SK-N-SH (cell line): ENCODE measurements around the gene IL31RA. TPM values are rescaled to one million over a fixed set of nuclear protein-coding genes. Genes with fewer than 3 reads are reported as not detected.

Experiments
- CTCF ChIA-PET: fragments of 300-600, 350-600 bp; formaldehyde crosslinking; extraction: SDS; loops from one replicate; lab custom pipeline; 2021; lab: Yijun Ruan, JAX
- POLR2A ChIA-PET: fragments of 350-600 bp; sonication (Branson Sonifier 250); formaldehyde crosslinking; extraction: SDS; loops from one replicate; lab custom pipeline; 2020; ENCODE audit warnings: antibody characterized with exemption, inconsistent platforms; lab: Yijun Ruan, JAX
- DNase-seq: peaks from one replicate; pipeline ENCODE4 v3.0.0; 2012
- H2AFZ ChIP-seq: fragments of 200-600 bp; sonication (generic); 2 replicates; pipeline ENCODE4 v1.8.1; 2016; ENCODE audit warnings: antibody characterized with exemption, mild to moderate bottlenecking, low read depth
- H3F3A ChIP-seq: fragments of 200-600 bp; sonication (generic); replicated peaks from 2 replicates; pipeline ENCODE3; 2016; ENCODE audit warnings: antibody characterized with exemption, mild to moderate bottlenecking; ENCODE audit not compliant: insufficient read depth
- H3K27ac ChIP-seq, 2 experiments: fragments of 200-500 bp in 1 of 2; fragments of 200-600 bp in 1 of 2; sonication (Bioruptor generic) in 1 of 2; sonication (generic), shearing (Covaris generic) in 1 of 2; 2 replicates each; pipeline versions ENCODE4 v1.5.1 to v1.6.1; 2014 to 2016; ENCODE audit warnings: low read depth in 2 of 2, inconsistent platforms in 1 of 2, low read length in 1 of 2, mild to moderate bottlenecking in 1 of 2, mixed read lengths in 1 of 2
- H3K27me3 ChIP-seq: fragments of 200-600 bp; sonication (generic), shearing (Covaris generic); 2 replicates; pipeline ENCODE4 v1.6.1; 2016; ENCODE audit warnings: mixed run types; ENCODE audit not compliant: insufficient read depth
- H3K36me3 ChIP-seq, 2 experiments: fragments of 200-500 bp in 1 of 2; fragments of 200-600 bp in 1 of 2; sonication (Bioruptor generic) in 1 of 2; sonication (generic) in 1 of 2; replicated peaks in 1 of 2; 2 replicates each; pipeline versions ENCODE3 to v1.5.1; 2014 to 2016; ENCODE audit warnings: low read length in 1 of 2, mild to moderate bottlenecking in 1 of 2; ENCODE audit not compliant: insufficient read depth in 2 of 2, control insufficient read depth in 1 of 2
- H3K4me1 ChIP-seq, 2 experiments: fragments of 200-500 bp in 1 of 2; fragments of 200-600 bp in 1 of 2; sonication (Bioruptor generic) in 1 of 2; sonication (generic), shearing (Covaris generic) in 1 of 2; 2 replicates each; pipeline versions ENCODE4 v1.5.1 to v1.6.1; 2014 to 2016; ENCODE audit warnings: low read depth in 1 of 2, low read length in 1 of 2, mixed run types in 1 of 2; ENCODE audit not compliant: insufficient read depth in 2 of 2, control insufficient read depth in 1 of 2
- H3K4me2 ChIP-seq: fragments of 200-600 bp; sonication (generic), shearing (Covaris generic); 2 replicates; pipeline ENCODE4 v1.6.1; 2017; ENCODE audit warnings: mixed run types
- H3K4me3 ChIP-seq, 2 experiments: fragments of 200-500 bp in 1 of 2; fragments of 200-600 bp in 1 of 2; sonication (Bioruptor generic) in 1 of 2; sonication (generic), shearing (Covaris generic) in 1 of 2; 2 replicates each; pipeline versions ENCODE4 v1.5.1 to v1.8.1; 2014 to 2016; ENCODE audit warnings: low read depth in 2 of 2, inconsistent platforms in 1 of 2, low read length in 1 of 2, mild to moderate bottlenecking in 1 of 2, mixed read lengths in 1 of 2, moderate library complexity in 1 of 2
- H3K79me2 ChIP-seq: fragments of 200-600 bp; sonication (generic); 2 replicates; pipeline ENCODE4 v1.8.1; 2017; ENCODE audit warnings: mild to moderate bottlenecking; ENCODE audit not compliant: insufficient read depth
- H3K9ac ChIP-seq: fragments of 200-600 bp; sonication (generic); 2 replicates; pipeline ENCODE4 v1.6.1; 2017; ENCODE audit warnings: mixed run types
- H3K9me2 ChIP-seq: fragments of 200-600 bp; sonication (generic); 2 replicates; pipeline ENCODE4 v1.6.1; 2017; ENCODE audit warnings: mixed run types
- H3K9me3 ChIP-seq: fragments of 200-600 bp; sonication (generic); 2 replicates; pipeline ENCODE4 v1.6.1; 2017; ENCODE audit warnings: mixed run types, mild to moderate bottlenecking, moderate library complexity
- H4K20me1 ChIP-seq: fragments of 200-600 bp; sonication (generic); 2 replicates; pipeline ENCODE4 v1.6.1; 2017; ENCODE audit warnings: mild to moderate bottlenecking, mixed run types; ENCODE audit not compliant: insufficient read depth
- CHD2 ChIP-seq: fragments of 150-350 bp; IDR thresholded peaks from 2 replicates; pipeline ENCODE4 v1.6.1; 2018; ENCODE audit warnings: low read length; ENCODE audit not compliant: partially characterized antibody
- FOSL2 ChIP-seq: IDR thresholded peaks from 2 replicates; pipeline ENCODE4 v1.4.0; 2012; ENCODE audit warnings: low read depth, mild to moderate bottlenecking, moderate library complexity, borderline replicate concordance
- GABPA ChIP-seq: IDR thresholded peaks from 2 replicates; pipeline ENCODE4 v1.4.0; 2012; ENCODE audit warnings: low read depth, mild to moderate bottlenecking
- GATA2 ChIP-seq: sonication (generic); formaldehyde crosslinking; IDR thresholded peaks from 2 replicates; pipeline ENCODE4 v1.5.0; 2020; ENCODE audit warnings: mild to moderate bottlenecking, missing genetic modification reagents
- JUND ChIP-seq: IDR thresholded peaks from 2 replicates; pipeline ENCODE4 v1.4.0; 2012
- MXI1 ChIP-seq: IDR thresholded peaks from 2 replicates; pipeline ENCODE4 v1.6.1; 2012; ENCODE audit warnings: mild to moderate bottlenecking, low read depth, low read length, improper control_type of control experiment
- NFIC ChIP-seq: IDR thresholded peaks from 2 replicates; pipeline ENCODE4 v1.4.0; 2012; ENCODE audit warnings: borderline replicate concordance
- NRF1 ChIP-seq: IDR thresholded peaks from 2 replicates; pipeline ENCODE4 v1.6.1; 2012; ENCODE audit warnings: low read depth, mild to moderate bottlenecking, low read length
- POLR2AphosphoS5 ChIP-seq: IDR thresholded peaks from 2 replicates; pipeline ENCODE4 v1.6.1; 2012; ENCODE audit warnings: low read depth, low read length
- RCOR1 ChIP-seq: fragments of 150-350 bp; IDR thresholded peaks from 2 replicates; pipeline ENCODE4 v1.6.1; 2017; ENCODE audit warnings: antibody characterized with exemption, low read length
- RFX5 ChIP-seq: IDR thresholded peaks from 2 replicates; pipeline ENCODE4 v1.6.1; 2012; ENCODE audit warnings: mild to moderate bottlenecking, improper control_type of control experiment, low read length
- TAF1 ChIP-seq: IDR thresholded peaks from 2 replicates; pipeline ENCODE4 v1.6.1; 2012; ENCODE audit warnings: low read depth, mild to moderate bottlenecking, low read length, moderate library complexity, borderline replicate concordance
- TCF12 ChIP-seq: IDR thresholded peaks from 2 replicates; pipeline ENCODE4 v1.4.0; 2012
- YY1 ChIP-seq: IDR thresholded peaks from 2 replicates; pipeline ENCODE4 v1.4.0; 2012; ENCODE audit warnings: low read depth, mild to moderate bottlenecking
- WGBS: methylation state at CpG from one replicate; pipeline ENCODE4 v1.1.6; 2017; ENCODE audit warnings: low lambda C conversion rate; 5-methylcytosine and 5-hydroxymethylcytosine counted together
- polyA plus RNA-seq, 3 experiments: library from polyadenylated mRNA; depleted of rRNA; stranded (reverse); fragments of >200 nt; gene quantifications; 2 replicates each; pipeline ENCODE4 v1.2.3, GENCODE V29; 2012
- TF ChIP-seq, protein P1 (sequence below): IDR thresholded peaks from 2 replicates; pipeline ENCODE4; 2012
- TF ChIP-seq, protein P2 (sequence below): IDR thresholded peaks from 2 replicates; pipeline ENCODE4 v1.4.0; 2012; ENCODE audit warnings: low read depth, borderline replicate concordance
- TF ChIP-seq, protein P3 (sequence below): IDR thresholded peaks from 2 replicates; pipeline ENCODE4 v1.4.0; 2012; ENCODE audit warnings: low read depth
- TF ChIP-seq, protein P4 (sequence below): fragments of 200-600 bp; sonication (generic); IDR thresholded peaks from 2 replicates; pipeline ENCODE4 v1.6.1; 2017; ENCODE audit warnings: antibody characterized with exemption, mild to moderate bottlenecking, moderate library complexity

Gene IL31RA
- polyA plus RNA-seq, 1 of the 3 experiments (the other 2 are of a cell fraction), result 0.20 TPM

DNA sequence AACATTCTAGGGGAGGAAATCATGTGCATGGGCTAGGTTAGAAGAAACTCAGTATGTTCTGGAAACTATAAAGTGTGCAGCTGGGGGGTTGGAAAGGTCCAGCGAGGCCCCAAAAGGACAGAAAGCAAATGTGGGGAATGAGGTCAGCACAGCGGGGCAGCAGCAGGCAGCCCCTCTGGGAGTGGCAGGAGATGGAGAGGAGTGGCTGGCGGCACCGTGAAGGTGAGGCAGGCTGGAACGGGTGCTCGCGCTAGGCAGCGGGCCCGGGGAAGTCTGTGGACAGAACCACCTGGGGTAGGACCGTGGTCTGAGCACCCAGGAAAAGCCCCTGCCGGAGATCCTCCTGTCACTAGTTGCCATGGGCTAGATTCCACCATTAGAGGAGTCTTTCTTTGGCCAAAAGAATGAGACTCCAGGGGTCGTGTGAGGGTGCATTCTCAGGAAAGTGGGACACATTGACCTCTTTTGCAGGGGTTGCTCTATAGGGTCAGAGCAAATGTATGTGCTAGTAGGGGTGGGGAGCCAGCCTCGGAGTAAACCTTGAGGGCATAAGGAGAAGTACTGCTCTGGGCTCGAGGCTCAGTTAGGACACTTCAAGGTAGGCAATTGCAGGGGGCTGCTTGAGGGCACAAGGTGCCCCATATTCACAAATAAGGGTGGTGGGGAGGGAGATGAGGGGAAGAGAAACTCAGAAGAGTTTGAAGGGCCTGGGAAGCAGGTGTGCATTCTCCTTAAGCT is 82.4 kb downstream of the IL31RA start:
- H3F3A ChIP-seq, result peaks cover 15% of the 10 kb centered on the region
- H3K27me3 ChIP-seq, result no peaks in the 10 kb centered on the region
- no peak overlapping the region for H3K4me3 ChIP-seq
- H3K9me3 ChIP-seq, result no peaks in the 10 kb centered on the region
- no peak overlapping the region for H3K27ac ChIP-seq
- no peak overlapping the region for H3K4me2 ChIP-seq
- no peak overlapping the region for H2AFZ ChIP-seq
- ChIA-PET POLR2A (no interaction called here), CTCF (interaction anchor here (1.7 kb wide), 1 partner anchor 267 kb away, joined by 14 read pairs; no protein-coding TSS in a partner anchor)
- no peak for DNase-seq
- H3K9me2 ChIP-seq, result no peaks in the 10 kb centered on the region
- WGBS, result 92% methylated on average over 12 of the region's 14 CpGs
- H3K79me2 ChIP-seq, result no peaks in the 10 kb centered on the region; the same call in 1 of the 2 replicates
- peaks cover 11 to 12% of the 10 kb centered on the region in 2 experiments for H3K36me3 ChIP-seq
- no peaks in the 10 kb centered on the region; a peak in 1 of 4 replicates for H3K4me1 ChIP-seq
- no peak for TF ChIP-seq GABPA
- TF ChIP-seq, protein P1, sequence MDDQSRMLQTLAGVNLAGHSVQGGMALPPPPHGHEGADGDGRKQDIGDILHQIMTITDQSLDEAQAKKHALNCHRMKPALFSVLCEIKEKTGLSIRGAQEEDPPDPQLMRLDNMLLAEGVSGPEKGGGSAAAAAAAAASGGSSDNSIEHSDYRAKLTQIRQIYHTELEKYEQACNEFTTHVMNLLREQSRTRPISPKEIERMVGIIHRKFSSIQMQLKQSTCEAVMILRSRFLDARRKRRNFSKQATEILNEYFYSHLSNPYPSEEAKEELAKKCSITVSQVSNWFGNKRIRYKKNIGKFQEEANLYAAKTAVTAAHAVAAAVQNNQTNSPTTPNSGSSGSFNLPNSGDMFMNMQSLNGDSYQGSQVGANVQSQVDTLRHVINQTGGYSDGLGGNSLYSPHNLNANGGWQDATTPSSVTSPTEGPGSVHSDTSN, result no peak
- TF ChIP-seq RCOR1, result no peak
- TF ChIP-seq TCF12, result no peak
- TF ChIP-seq, protein P2, sequence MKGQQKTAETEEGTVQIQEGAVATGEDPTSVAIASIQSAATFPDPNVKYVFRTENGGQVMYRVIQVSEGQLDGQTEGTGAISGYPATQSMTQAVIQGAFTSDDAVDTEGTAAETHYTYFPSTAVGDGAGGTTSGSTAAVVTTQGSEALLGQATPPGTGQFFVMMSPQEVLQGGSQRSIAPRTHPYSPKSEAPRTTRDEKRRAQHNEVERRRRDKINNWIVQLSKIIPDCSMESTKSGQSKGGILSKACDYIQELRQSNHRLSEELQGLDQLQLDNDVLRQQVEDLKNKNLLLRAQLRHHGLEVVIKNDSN, result no peak
- no peak for TF ChIP-seq FOSL2
- no peak for TF ChIP-seq YY1
- TF ChIP-seq, protein P3, sequence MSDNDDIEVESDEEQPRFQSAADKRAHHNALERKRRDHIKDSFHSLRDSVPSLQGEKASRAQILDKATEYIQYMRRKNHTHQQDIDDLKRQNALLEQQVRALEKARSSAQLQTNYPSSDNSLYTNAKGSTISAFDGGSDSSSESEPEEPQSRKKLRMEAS, result no peak
- no peak for TF ChIP-seq TAF1
- no peak for TF ChIP-seq JUND
- TF ChIP-seq RFX5, result no peak
- no peak for TF ChIP-seq NRF1
- TF ChIP-seq GATA2 (CRISPR knock-in tag), result no peak
- TF ChIP-seq, all 33 proteins: peak for 0
- no peak overlapping the region for H3K9ac ChIP-seq
- H4K20me1 ChIP-seq, result no peaks in the 10 kb centered on the region

DNA sequence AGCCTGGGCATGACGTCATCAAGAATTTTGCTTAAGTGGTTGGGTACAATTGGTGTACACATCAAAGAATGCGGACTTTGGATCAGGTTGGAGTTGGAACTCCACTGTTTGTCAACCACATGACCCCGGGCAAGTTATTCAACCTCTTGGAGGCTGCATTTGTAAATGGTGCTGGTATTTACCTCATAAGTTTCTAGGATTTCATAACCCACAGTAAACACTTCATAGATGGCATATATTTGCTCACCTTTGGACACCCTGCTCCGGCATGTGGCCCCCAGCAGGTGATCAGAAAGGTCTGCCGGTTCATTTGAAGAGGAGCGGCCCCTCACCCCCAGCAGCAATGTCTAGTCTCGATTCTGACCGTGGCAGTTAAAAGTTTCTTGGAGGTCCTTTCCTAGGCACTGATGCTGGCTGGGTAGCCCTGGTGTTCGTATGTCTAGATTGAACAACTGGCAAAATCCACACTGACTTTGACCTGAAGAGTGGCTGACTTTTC is 83.0 kb downstream of the IL31RA start:
- peaks cover 15% of the 10 kb centered on the region for H3F3A ChIP-seq
- no peaks in the 10 kb centered on the region for H3K9me3 ChIP-seq
- H3K27me3 ChIP-seq, result no peaks in the 10 kb centered on the region
- no peaks in the 10 kb centered on the region; a peak in 1 of 4 replicates for H3K4me1 ChIP-seq
- H3K36me3 ChIP-seq, result peaks cover 15 to 18% of the 10 kb centered on the region in 2 experiments
- no peak overlapping the region for H3K27ac ChIP-seq
- WGBS, result 72% methylated on average over 8 of the region's 9 CpGs
- no peaks in the 10 kb centered on the region for H3K9me2 ChIP-seq
- no peak overlapping the region for H2AFZ ChIP-seq
- H3K4me3 ChIP-seq, result no peak overlapping the region
- ChIA-PET CTCF (interaction anchor here (1.5 to 6.9 kb wide), 4 partner anchors 13 to 274 kb away, joined by 9 to 77 read pairs (median 24); no protein-coding TSS in a partner anchor), POLR2A (no interaction called here)
- no peaks in the 10 kb centered on the region; the same call in 1 of the 2 replicates for H3K79me2 ChIP-seq
- H4K20me1 ChIP-seq, result no peaks in the 10 kb centered on the region
- DNase-seq, result no peak
- H3K4me2 ChIP-seq, result no peak overlapping the region
- no peak overlapping the region for H3K9ac ChIP-seq
- no peak for TF ChIP-seq YY1
- no peak for TF ChIP-seq POLR2AphosphoS5
- no peak for TF ChIP-seq CHD2
- no peak for TF ChIP-seq TCF12
- no peak for TF ChIP-seq NRF1
- TF ChIP-seq, protein P4, sequence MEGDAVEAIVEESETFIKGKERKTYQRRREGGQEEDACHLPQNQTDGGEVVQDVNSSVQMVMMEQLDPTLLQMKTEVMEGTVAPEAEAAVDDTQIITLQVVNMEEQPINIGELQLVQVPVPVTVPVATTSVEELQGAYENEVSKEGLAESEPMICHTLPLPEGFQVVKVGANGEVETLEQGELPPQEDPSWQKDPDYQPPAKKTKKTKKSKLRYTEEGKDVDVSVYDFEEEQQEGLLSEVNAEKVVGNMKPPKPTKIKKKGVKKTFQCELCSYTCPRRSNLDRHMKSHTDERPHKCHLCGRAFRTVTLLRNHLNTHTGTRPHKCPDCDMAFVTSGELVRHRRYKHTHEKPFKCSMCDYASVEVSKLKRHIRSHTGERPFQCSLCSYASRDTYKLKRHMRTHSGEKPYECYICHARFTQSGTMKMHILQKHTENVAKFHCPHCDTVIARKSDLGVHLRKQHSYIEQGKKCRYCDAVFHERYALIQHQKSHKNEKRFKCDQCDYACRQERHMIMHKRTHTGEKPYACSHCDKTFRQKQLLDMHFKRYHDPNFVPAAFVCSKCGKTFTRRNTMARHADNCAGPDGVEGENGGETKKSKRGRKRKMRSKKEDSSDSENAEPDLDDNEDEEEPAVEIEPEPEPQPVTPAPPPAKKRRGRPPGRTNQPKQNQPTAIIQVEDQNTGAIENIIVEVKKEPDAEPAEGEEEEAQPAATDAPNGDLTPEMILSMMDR, result no peak
- TF ChIP-seq, protein P2, result no peak
- no peak for TF ChIP-seq MXI1
- no peak for TF ChIP-seq NFIC
